HEK293 (cell line): Measurements from ENCODE around the gene HOXC10.

ENCODE experiments used
- CTCF ChIA-PET: fragments of 350-600 bp; formaldehyde crosslinking; extraction: SDS; loops from one replicate; lab custom pipeline; 2021; ENCODE audit warnings: antibody characterized with exemption; lab: Yijun Ruan, JAX
- POLR2A ChIA-PET: fragments of 300-600 bp; formaldehyde crosslinking; extraction: SDS; loops from one replicate; lab custom pipeline; 2020; ENCODE audit warnings: antibody characterized with exemption, inconsistent platforms; lab: Yijun Ruan, JAX
- H3K27ac ChIP-seq: fragments of 200-500 bp; sonication (Bioruptor generic); 2 replicates; pipeline ENCODE4 v1.5.1; 2014; ENCODE audit warnings: low read depth, low read length, control low read depth, inconsistent platforms; ENCODE audit errors: extremely low read depth
- H3K36me3 ChIP-seq, 2 experiments: fragments of 200-500 bp in 1 of 2; sonication (Bioruptor generic) in 1 of 2; 1 replicate in 1 of 2; 2 replicates in 1 of 2; pipeline ENCODE4 v1.5.1; 2014 to 2017; ENCODE audit warnings: inconsistent platforms in 2 of 2, low read length in 2 of 2; ENCODE audit not compliant: control insufficient read depth in 2 of 2, insufficient read depth in 1 of 2
- H3K4me1 ChIP-seq: fragments of 200-500 bp; sonication (Bioruptor generic); 2 replicates; pipeline ENCODE4 v1.5.1; 2014; ENCODE audit warnings: mild to moderate bottlenecking, low read length, inconsistent platforms; ENCODE audit not compliant: control insufficient read depth, insufficient read depth
- H3K4me3 ChIP-seq: 2 replicates; pipeline ENCODE4 v1.5.1; 2011; ENCODE audit warnings: low read depth, mild to moderate bottlenecking, control low read depth, low read length, moderate library complexity
- H3K9me3 ChIP-seq: fragments of 200-500 bp; sonication (Bioruptor generic); 2 replicates; pipeline ENCODE4 v1.5.1; 2014; ENCODE audit warnings: low read depth, low read length, inconsistent platforms; ENCODE audit not compliant: control insufficient read depth, insufficient read depth
- GLIS1 ChIP-seq: fragments of 450-650 bp; formaldehyde crosslinking; IDR thresholded peaks from 2 replicates; pipeline ENCODE4 v1.5.1; 2016; ENCODE audit warnings: missing biosample characterization, missing genetic modification characterization
- KLF9 ChIP-seq: fragments of 450-650 bp; formaldehyde crosslinking; IDR thresholded peaks from 2 replicates; pipeline ENCODE4 v1.5.1; 2016; ENCODE audit warnings: missing biosample characterization, missing genetic modification characterization, low read depth
- PRDM1 ChIP-seq: fragments of 450-650 bp; formaldehyde crosslinking; IDR thresholded peaks from 2 replicates; pipeline ENCODE4; 2016; ENCODE audit warnings: missing biosample characterization, missing genetic modification characterization
- ZBTB10 ChIP-seq: fragments of 450-650 bp; formaldehyde crosslinking; IDR thresholded peaks from 2 replicates; pipeline ENCODE4 v1.5.1; 2016; ENCODE audit warnings: missing biosample characterization, missing genetic modification characterization
- ZBTB17 ChIP-seq: fragments of 450-650 bp; formaldehyde crosslinking; IDR thresholded peaks from 2 replicates; pipeline ENCODE4 v1.5.1; 2016; ENCODE audit warnings: missing biosample characterization, missing genetic modification characterization
- ZBTB6 ChIP-seq: fragments of 450-650 bp; formaldehyde crosslinking; IDR thresholded peaks from 2 replicates; pipeline ENCODE4 v1.5.1; 2017; ENCODE audit warnings: missing biosample characterization, missing genetic modification characterization
- ZBTB7A ChIP-seq: fragments of 450-650 bp; formaldehyde crosslinking; IDR thresholded peaks from 2 replicates; pipeline ENCODE4 v1.5.1; 2016; ENCODE audit warnings: low read depth, missing biosample characterization, missing genetic modification characterization
- ZBTB8A ChIP-seq: fragments of 450-650 bp; formaldehyde crosslinking; IDR thresholded peaks from 2 replicates; pipeline ENCODE4 v1.5.1; 2016; ENCODE audit warnings: missing biosample characterization, missing genetic modification characterization
- ZIC2 ChIP-seq: fragments of 450-650 bp; formaldehyde crosslinking; IDR thresholded peaks from 2 replicates; pipeline ENCODE4 v1.5.1; 2016; ENCODE audit warnings: missing biosample characterization, missing genetic modification characterization
- ZNF16 ChIP-seq: fragments of 450-650 bp; formaldehyde crosslinking; IDR thresholded peaks from 2 replicates; pipeline ENCODE4 v1.5.1; 2016; ENCODE audit warnings: low read depth, missing biosample characterization, missing genetic modification characterization
- ZNF211 ChIP-seq: fragments of 450-650 bp; formaldehyde crosslinking; IDR thresholded peaks from 2 replicates; pipeline ENCODE4 v1.5.1; 2016; ENCODE audit warnings: low read depth, missing biosample characterization, missing genetic modification characterization
- ZNF214 ChIP-seq: fragments of 450-650 bp; formaldehyde crosslinking; IDR thresholded peaks from 2 replicates; pipeline ENCODE4 v1.5.1; 2017; ENCODE audit warnings: missing biosample characterization, mild to moderate bottlenecking, missing genetic modification characterization, borderline replicate concordance
- ZNF324 ChIP-seq: fragments of 450-650 bp; formaldehyde crosslinking; IDR thresholded peaks from 2 replicates; pipeline ENCODE4 v1.5.1; 2016; ENCODE audit warnings: missing biosample characterization, missing genetic modification characterization
- ZNF335 ChIP-seq: fragments of 450-650 bp; formaldehyde crosslinking; conservative IDR thresholded peaks from 2 replicates; pipeline ENCODE4 v1.5.1; 2016; ENCODE audit warnings: missing biosample characterization, missing genetic modification characterization
- TF ChIP-seq, protein P1 (sequence below): fragments of 450-650 bp; formaldehyde crosslinking; IDR thresholded peaks from 2 replicates; pipeline ENCODE4 v1.5.1; 2016; ENCODE audit warnings: missing biosample characterization, missing genetic modification characterization

The HOXC10 gene

GRCh38 chr12:53986686-53987483 is 1.9 kb downstream of the HOXC10 start:
- H3K4me1 ChIP-seq: peaks cover 38% of the 10 kb centered on the region
- H3K4me3 ChIP-seq: peak overlapping the region; percentile 31; the same call in 1 of the 2 replicates
- TF ChIP-seq ZBTB10 (tag by site-specific recombination): no peak
- peak; percentile 93 for TF ChIP-seq PRDM1 (tag by site-specific recombination)
- CTCF ChIA-PET: interaction anchor here (0.6 to 5.8 kb wide), 19 partner anchors 12 to 586 kb away, joined by 3 to 88 read pairs (median 7); partner anchors contain the start of genes HOXC5, HOXC8, HOXC9 and SMUG1
- POLR2A ChIA-PET: interaction anchor here (1.0 to 2.5 kb wide), 5 partner anchors 9 to 14 kb away, joined by 3 to 16 read pairs (median 4); partner anchors contain the start of gene HOXC9
- H3K9me3 ChIP-seq: no peaks in the 10 kb centered on the region
- H3K27ac ChIP-seq: peak overlapping the region; percentile 90
- H3K36me3 ChIP-seq: no peaks in the 10 kb centered on the region

DNA sequence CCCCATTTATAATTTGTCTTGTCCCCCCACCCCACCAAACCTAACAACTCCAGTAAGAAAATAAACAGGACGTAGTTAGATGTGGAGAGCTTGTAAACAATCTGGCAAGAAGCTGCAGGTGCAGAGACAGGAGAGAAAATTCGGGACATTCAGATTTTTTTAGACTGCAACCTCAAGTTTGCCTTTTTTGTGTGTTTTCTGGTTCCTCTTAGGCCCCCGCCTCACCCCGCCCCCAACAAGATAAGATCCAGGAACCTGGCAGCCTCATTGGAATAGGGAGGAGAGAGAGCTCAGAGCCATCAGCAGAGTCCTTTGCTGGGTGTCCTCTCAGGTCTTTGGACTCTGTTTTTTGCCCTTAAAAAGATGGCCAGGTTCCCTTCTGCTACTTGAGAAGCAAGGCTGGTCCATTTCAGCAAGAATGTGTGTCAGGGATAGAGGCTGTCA is 2.9 kb downstream of the HOXC10 start:
- CTCF ChIA-PET: interaction anchor here (0.5 to 5.8 kb wide), 28 partner anchors 11 to 404 kb away, joined by 3 to 88 read pairs (median 5); partner anchors contain the start of genes HOXC13, HOXC5, HOXC8 and HOXC9
- Histone ChIP-seq H3K36me3 (no peaks in the 10 kb centered on the region), H3K27ac (no peak overlapping the region; the same call in 1 of the 2 replicates), H3K4me1 (peaks cover 38% of the 10 kb centered on the region), H3K4me3 (no peak overlapping the region), H3K9me3 (no peaks in the 10 kb centered on the region)
- TF ChIP-seq ZNF335 (tag by site-specific recombination) (0 out of 2 replicates have a peak, but pooled peaks have one; percentile 20), ZBTB7A (no peak), ZBTB17 (tag by site-specific recombination) (peak; percentile 24; the same call in 1 of the 2 replicates), ZBTB6 (tag by site-specific recombination) (no peak)
- POLR2A ChIA-PET: interaction anchor here (1.0 to 2.2 kb wide), 5 partner anchors 9 to 49 kb away, joined by 3 to 14 read pairs (median 3); partner anchors contain the start of genes HOXC13 and HOXC9

DNA sequence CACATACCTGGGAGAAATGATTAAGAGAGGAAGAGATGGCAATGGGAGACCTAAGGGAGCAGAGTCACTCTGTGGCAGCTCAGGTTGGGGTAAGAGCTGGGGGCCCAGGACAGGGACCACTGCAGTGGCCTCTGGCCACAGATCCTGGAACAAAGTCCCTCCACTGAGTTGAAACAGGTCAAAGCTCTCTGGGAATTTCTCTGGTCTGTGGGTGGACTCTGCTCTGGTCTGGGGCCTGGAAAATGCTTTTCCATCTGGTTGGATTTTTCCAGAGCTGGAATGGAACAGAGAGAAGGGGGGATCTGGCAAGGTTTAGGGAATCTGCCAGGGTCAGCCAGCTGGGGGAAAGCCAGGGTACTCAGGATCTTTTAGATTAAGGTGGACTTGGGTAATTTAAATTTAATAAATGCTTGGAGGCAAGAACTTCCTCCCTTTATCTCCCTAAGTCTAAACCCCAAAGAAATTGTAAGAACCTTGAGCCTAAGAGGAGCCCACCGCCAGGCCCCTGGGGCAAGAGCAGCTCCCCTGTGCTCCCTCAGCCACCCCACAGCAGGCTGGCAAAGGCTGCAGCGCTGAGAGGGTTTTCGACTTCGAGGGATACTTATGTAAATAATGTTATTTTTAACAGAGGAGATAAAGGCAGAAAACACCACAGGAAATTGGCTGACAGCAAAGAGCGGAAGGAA is 3.7 kb downstream of the HOXC10 start:
- TF ChIP-seq GLIS1 (tag by site-specific recombination): peak; percentile 27; the same call in 1 of the 2 replicates
- TF ChIP-seq ZBTB8A: peak; percentile 37; the same call in 1 of the 2 replicates
- TF ChIP-seq ZNF16 (tag by site-specific recombination): no peak
- TF ChIP-seq ZNF324: no peak
- TF ChIP-seq ZNF214: no peak
- TF ChIP-seq ZNF211 (tag by site-specific recombination): no peak
- TF ChIP-seq, protein P1, sequence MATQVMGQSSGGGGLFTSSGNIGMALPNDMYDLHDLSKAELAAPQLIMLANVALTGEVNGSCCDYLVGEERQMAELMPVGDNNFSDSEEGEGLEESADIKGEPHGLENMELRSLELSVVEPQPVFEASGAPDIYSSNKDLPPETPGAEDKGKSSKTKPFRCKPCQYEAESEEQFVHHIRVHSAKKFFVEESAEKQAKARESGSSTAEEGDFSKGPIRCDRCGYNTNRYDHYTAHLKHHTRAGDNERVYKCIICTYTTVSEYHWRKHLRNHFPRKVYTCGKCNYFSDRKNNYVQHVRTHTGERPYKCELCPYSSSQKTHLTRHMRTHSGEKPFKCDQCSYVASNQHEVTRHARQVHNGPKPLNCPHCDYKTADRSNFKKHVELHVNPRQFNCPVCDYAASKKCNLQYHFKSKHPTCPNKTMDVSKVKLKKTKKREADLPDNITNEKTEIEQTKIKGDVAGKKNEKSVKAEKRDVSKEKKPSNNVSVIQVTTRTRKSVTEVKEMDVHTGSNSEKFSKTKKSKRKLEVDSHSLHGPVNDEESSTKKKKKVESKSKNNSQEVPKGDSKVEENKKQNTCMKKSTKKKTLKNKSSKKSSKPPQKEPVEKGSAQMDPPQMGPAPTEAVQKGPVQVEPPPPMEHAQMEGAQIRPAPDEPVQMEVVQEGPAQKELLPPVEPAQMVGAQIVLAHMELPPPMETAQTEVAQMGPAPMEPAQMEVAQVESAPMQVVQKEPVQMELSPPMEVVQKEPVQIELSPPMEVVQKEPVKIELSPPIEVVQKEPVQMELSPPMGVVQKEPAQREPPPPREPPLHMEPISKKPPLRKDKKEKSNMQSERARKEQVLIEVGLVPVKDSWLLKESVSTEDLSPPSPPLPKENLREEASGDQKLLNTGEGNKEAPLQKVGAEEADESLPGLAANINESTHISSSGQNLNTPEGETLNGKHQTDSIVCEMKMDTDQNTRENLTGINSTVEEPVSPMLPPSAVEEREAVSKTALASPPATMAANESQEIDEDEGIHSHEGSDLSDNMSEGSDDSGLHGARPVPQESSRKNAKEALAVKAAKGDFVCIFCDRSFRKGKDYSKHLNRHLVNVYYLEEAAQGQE (tag by site-specific recombination): no peak
- peak; percentile 42; the same call in 1 of the 2 replicates for TF ChIP-seq ZIC2 (tag by site-specific recombination)
- no peak for TF ChIP-seq KLF9 (tag by site-specific recombination)
- POLR2A ChIA-PET: interaction anchor here (0.6 to 2.2 kb wide), 4 partner anchors 12 to 137 kb away, joined by 3 to 14 read pairs (median 7); partner anchors contain the start of genes HOXC13 and HOXC9
- Histone ChIP-seq H3K36me3 (no peaks in the 10 kb centered on the region), H3K27ac (peak overlapping the region; percentile 71), H3K4me1 (peaks cover 38% of the 10 kb centered on the region), H3K9me3 (no peaks in the 10 kb centered on the region), H3K4me3 (no peak overlapping the region)
- CTCF ChIA-PET: interaction anchor here (0.6 to 5.8 kb wide), 25 partner anchors 11 to 379 kb away, joined by 3 to 88 read pairs (median 4); partner anchors contain the start of genes HOXC13, HOXC5, HOXC9 and SMUG1
